HG02588 (cell line): ENCODE results near the gene TDG.

ENCODE experiments used
- ATAC-seq: cut with Tn5 transposase; IDR thresholded peaks from one replicate; pipeline ENCODE4 v1.9.1; 2021; ENCODE audit warnings: mild to moderate bottlenecking, moderate library complexity; ENCODE audit not compliant: unreplicated experiment

Gene TDG

GRCh38 chr12:103965590-103966504, at the start of gene TDG:
TSS of gene TDG (plus strand) at chr12:103965872. CDS start at chr12:103966038, 166 bp downstream.
- ATAC-seq = peak; percentile 90

- no peak for ATAC-seq
Measured at GRCh38 chr12:103917873-103918272, 47.8 kb upstream of the TDG start.

GRCh38 chr12:103924761-103925641, 40.7 kb upstream of the TDG start:
- ATAC-seq = peak; percentile 36

- peak; percentile 11 for ATAC-seq
Measured at GRCh38 chr12:103928682-103929045, 37.0 kb upstream of the TDG start.

- ATAC-seq = peak; percentile 18
Measured at GRCh38 chr12:103929046-103929783, 36.5 kb upstream of the TDG start.

GRCh38 chr12:103929784-103930033, 36.0 kb upstream of the TDG start:
- no peak for ATAC-seq

GRCh38 chr12:103930034-103930786, 35.5 kb upstream of the TDG start, which contains the start of gene HSP90B1:
TSS of gene HSP90B1 (plus strand) at chr12:103930410. CDS start at chr12:103930516, 106 bp downstream.
- ATAC-seq = peak; percentile 62

GRCh38 chr12:103930787-103931735, 34.6 kb upstream of the TDG start:
- ATAC-seq = no peak

- no peak for ATAC-seq
Measured at GRCh38 chr12:103933237-103933636, 32.4 kb upstream of the TDG start.

GRCh38 chr12:103936679-103937078, 29.0 kb upstream of the TDG start:
- no peak for ATAC-seq

GRCh38 chr12:103944964-103945363, 20.7 kb upstream of the TDG start:
- ATAC-seq = no peak

GRCh38 chr12:103947871-103948555, 17.7 kb upstream of the TDG start:
- ATAC-seq = no peak

- ATAC-seq = no peak
Measured at GRCh38 chr12:103948746-103949406, 16.8 kb upstream of the TDG start.

- ATAC-seq = no peak
Measured at GRCh38 chr12:103952497-103952896, 13.2 kb upstream of the TDG start.

GRCh38 chr12:103955811-103956508, 9.7 kb upstream of the TDG start:
- no peak for ATAC-seq

- ATAC-seq = peak; percentile 29
Measured at GRCh38 chr12:103956509-103957027, 9.1 kb upstream of the TDG start.

- no peak for ATAC-seq
Measured at GRCh38 chr12:103957865-103958388, 7.7 kb upstream of the TDG start.
